HG03469 (cell line): ENCODE results near the gene C3orf18.
"Not testable (repeated sequence)": the region's sequence is repeated elsewhere in the genome, so short reads cannot be mapped to it uniquely, and the experiment has no call there.

Source experiments
- ATAC-seq: cut with Tn5 transposase; IDR thresholded peaks from one replicate; pipeline ENCODE4 v1.9.1; 2021; ENCODE audit warnings: mild to moderate bottlenecking, moderate library complexity, moderate number of reproducible peaks; ENCODE audit not compliant: unreplicated experiment

The C3orf18 gene

DNA sequence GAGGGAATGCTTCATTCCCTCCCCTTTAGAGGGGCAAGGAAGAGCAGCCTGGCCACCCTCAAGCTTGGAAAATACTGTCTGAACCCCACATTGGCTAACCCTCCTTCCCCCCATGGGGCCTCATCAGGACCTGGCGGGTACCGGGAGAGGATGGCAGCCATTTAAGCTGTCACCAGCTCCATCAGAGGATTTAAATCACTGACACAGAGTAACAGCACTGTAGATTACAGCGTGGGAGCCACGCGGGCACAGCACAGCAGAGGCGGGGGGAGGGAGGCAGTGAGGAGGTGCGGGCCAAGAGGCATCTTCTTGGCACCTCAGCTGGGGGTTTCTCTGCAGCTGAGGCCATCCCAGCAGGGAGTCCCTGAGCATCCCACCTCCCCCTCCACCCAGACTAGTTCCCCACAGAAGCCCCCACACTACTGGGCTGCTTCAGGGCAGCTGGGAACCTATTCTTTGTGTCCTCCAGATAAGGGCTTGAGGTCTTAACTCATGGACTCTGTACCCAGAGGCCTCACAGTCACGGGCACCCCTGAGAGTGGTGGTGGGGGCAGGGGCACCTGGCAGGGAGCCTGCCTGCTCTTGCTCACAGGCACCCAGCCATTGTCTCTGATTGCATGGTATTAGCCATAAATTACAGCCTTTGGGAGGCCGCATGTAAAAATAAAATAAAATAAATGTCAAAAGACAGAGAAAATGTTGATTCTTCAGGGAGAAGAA lies 42.2 kb downstream of the C3orf18 start:
- no peak for ATAC-seq

DNA sequence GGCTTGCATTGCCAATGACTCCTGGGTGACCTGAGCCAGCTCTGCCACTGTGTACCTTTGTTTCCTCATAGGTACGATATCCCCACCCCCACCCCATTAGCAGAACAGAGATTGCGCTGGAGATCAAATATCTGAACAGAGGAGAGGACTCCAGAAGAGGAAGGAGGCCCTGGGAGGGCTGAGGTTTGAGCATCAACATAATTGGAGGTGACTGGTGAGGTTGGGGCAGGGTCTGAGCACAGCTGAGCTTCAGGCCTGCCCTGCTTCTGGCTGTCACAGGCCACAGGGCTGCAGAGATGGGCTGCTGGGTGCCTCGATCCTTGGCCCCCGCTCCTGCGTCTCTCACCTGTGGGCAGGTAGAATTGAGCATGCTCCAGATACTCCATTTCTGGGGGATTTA lies 42.8 kb downstream of the C3orf18 start:
- ATAC-seq, result no peak

DNA sequence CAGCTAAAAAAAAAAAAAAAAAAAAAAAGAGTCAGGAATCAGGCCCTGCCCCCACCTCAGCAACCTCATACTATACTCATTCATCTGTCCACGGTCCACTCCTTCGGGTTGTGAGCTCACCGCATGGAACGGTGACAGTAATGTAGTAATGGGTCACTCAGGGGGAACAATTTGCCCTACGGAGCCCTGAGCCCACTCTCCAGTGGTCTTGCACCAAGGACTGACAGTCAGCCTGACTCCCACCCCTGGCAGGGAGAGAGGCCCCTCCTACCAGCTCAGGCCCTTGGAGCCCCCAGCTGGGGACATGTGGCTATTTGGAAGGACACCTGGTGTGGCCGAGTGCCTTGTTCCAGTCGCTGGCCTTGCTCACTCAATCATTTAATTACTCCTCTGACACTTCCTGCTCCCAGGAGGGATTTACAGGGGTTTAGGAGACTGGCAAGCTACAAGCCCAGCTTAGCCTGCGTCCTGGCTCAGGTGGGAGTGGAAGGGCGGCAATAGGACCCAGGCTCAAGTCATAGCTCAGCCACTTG lies 44.2 kb downstream of the C3orf18 start:
- ATAC-seq, result no peak

DNA sequence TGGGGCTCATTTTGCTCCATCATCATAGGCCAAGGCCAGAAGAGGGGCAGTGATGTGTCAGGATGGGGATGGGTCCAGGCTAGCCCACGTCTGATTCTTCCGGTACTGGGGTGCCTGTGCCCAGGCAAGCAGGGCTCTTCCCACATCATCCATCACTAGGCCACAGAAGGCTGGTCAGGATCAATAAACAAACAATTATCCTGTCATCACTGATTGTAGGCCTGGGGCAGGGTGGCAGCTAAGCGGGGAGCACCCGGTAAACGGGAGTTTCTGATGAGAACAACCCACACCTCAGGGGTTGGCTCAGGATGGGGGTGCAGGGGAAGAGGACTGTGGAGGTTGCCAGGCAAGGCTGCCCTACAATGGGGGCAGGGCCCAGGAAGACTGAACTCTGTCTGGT lies 46.0 kb downstream of the C3orf18 start:
- no peak for ATAC-seq

DNA sequence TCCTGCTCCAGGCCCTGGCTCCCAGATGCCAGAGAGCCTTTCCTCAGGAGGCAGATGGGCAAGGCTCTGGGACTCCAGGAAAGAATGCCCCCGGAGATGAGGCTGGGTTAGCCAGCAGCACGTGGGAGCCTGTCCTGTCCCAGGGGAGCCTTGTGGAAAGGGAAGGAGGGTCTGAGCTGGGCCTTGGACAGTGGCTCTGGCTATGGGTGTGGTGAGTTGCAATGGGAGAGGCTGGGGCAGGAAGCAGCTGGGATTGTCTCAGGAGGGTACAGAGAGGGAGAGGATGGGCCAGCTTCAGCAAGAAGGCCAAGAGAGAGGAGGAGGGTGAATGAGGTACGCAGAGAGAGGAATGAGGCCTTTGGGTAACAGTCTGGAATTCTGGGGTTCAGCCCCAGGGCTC lies 46.7 kb downstream of the C3orf18 start:
- ATAC-seq, result no peak

DNA sequence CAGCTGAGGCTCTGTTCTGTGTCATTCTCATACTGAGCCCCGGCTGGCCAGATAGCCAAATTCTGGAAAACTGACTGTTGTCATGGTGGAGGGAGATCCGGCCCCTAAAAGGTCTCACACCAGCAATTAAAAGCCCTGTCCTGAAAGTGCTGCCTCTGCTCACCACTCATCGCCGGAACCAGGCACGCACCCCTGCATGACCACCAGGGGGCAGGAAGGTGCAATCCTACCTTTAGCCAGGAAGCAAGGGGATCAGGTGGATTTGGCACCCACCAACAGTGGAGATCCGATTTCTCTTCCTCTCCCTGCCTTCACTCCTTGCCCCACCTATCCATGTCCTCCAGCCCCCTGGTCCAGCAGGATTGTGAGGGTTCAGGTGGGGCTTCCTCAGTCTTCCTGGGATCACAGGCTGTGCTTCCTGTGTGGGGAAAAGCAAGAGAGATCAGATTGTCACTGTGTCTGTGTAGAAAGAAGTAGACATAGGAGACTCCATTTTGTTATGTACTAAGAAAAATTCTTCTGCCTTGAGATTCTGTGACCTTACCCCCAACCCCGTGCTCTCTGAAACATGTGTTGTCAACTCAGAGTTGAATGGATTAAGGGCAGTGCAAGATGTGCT lies 48.0 kb downstream of the C3orf18 start:
- ATAC-seq, result no peak

DNA sequence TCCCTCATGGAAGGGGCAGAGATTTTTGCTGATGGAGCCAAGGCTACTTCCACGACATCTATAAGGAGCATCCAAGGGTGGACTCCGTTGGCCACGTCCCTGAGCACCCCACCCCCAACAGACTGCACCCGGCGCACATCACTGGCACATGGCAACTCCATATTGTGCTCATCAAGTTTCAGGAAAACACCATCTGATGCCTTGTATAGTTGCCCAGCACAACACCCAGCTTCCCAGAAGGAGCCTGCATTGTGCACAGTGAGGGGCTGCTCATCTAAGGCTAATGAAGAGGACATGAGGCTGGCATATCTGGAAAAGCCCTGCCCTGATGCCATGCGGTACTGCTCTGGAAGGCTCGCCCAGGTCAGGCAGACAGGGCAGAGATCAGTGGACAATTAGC lies 49.1 kb downstream of the C3orf18 start:
- ATAC-seq, result no peak

DNA sequence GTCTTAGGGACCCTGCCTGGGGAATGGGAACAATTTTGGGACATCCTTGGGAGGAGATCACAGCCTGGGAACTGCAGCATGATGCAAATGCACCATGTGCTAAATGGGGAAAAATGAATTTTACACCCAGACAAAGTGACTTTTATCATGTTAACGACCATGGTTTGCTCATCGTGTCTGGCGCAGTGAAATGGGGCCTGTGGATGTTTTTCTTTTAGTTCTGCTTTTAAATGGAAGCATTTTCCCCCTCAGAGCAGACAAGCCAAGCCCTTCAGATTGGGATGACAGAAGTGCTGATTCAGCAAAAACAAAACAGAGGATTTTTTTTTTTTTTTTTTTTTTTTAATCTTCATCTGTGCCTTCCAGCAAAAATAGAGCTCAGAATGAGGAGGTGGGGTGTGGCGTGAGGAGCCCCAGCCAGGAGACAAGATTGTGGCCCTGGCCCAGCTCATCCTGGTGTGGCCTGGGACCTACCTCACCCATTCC lies 49.8 kb downstream of the C3orf18 start:
- no peak for ATAC-seq

DNA sequence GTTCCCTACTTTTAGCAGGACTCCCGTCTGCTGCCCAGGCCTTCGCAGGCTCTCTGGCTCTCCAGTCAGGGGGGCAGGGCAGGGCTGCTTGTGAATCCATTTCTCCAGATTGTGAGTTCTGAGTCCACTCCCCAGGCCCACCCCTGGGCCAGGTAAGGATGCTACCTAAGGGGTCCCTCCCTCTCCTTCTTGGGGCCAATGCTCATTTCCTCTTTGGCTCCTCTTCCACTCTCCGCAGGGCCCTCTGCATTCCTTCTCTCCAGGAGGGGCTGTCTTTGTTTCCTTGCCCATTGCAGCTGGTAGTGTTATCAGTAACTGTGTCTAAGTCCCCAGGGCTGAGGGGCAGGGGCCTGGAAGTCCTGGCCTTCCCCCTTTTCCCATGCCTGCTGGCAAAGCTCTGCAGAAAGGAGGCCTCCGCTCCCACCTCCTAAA lies 51.1 kb downstream of the C3orf18 start:
- no peak for ATAC-seq

DNA sequence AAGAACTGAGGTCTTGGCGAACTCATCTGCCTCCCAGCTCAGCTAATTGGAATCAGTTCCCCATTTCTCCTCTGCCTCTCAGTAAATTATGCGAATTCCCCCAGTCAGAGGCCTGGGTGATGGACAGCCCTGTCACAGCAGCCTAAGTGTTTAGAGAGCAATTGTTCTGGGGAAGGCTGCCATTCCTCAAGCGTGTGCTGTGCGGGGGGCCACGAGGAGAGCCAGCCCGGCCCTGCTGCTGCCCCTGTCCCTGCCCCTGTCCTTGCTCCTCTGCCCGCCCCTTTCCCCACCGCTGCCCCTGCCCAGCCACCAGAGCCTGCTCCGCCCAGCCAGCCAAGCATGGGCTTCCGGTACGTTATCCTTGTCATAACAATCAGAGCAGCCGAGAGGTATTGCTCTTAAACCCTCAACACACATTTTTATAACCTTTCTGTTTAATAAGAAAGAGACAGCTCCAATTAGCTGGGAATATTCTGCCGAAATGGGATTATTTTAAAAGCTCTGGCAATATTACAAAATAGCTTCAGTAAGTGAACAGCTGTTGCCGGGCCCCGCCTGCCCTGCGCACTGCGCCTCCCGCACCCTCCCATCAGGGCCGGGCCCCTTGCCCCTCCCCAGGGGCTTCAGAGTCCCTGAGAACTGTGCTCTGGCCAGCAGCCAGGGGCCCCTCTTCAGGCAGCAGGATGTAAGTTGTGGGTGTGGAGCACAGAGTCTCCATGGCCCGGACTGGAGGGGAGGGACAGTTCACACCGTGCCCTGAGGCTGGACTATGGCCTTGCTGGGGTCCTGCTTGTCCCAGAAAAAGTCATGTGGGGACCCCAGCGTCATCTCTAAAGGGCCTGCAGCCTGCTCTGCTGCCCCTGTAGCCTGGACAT lies 51.7 kb downstream of the C3orf18 start:
- no peak for ATAC-seq

DNA sequence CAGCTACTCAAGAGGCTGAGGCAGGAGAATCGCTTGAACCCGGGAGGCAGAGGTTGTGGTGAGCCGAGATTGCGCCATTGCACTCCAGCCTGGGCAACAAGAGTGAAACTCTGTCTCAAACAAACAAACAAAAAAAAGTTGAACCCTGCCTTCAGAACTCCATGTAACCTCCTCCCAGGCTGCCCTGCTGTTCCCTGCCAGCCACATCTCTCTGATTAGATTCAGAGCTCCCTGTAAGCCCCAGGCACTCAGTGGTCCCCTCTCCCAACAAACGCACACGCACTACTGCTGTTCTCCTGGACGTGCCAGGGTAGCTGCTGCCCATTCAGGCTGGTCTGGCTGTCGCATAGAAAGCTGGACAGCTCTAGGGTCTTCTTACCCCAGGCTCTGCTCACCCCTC lies 54.6 kb downstream of the C3orf18 start:
- not testable (repeated sequence) for ATAC-seq

DNA sequence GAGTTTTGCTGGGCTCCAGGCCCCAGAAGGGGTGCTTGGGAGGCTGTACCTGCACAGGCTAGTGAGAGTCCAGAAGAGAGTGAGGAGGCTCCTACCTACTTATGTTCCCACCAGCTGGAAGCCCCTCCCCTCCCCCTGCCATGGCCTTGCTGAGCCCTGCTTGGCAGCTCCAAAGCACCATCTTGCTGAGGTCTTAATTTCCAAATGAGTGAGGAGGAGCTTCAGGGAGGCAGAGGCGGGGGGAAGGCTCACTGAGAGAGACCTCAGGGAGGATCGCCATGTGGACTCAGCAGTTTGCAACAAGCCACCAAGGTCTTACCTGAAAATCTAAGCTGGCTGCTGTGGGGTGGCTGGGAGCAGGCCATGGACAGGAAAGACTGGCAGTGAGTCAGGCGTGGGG lies 55.4 kb downstream of the C3orf18 start:
- no peak for ATAC-seq

DNA sequence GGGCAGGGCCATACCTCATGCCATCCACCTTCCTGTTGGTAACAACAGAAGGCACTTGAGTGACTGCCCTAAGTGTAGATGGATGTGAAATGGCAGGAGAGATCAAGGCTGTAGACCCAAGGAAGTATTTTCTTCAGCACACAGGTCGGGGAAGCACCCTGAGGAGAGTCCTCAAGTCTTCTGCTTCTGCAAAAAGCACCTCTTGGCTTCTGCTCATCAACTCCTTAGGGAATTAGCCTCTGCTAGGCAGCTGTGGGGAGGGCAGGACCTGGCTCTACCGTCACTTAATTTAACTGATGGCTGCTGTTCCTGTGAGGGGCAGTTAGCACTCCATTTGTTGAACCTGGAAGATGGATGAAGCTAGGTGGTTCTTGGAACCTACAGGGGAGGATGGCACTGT lies 57.2 kb downstream of the C3orf18 start:
- no peak for ATAC-seq

DNA sequence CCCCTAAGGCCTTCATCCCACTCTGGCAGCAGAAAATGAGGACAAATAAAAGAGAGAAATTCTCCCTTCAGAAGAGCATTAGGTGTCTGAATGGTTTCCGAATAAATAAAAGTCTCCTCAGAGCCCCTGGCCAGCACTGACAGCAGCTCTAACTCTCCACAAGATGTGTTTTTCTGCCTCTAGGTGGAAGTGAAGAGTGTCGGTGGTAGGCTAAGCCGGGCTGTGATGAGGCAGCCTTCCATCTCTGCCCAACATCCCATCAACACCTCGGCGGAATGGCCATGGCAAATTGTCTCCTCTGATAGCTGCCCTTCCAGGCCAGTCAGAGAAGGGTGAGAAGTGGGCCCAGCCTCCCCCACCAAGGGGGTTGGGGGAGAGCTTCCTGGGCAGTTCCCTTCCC lies 57.8 kb downstream of the C3orf18 start:
- no peak for ATAC-seq

DNA sequence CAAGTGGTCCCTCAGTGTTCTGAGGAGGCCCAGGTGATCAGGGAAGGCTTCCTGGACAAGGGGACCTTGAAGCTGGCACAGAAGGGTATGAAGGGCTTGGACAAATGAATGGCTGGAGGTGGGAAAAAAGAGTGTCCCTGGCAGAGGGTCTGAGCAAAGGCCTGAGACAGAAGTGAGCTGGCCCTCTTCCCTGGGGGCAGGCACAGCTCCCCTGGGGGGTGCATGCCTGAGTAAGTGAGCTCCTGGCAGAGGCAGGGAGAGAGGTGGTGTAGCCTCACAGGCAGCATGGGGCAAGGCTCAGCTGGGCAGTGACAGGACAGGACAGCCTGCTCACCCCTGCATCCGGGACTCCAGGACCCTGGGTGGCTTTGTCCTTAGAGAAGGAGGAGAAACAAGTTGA lies 58.7 kb downstream of the C3orf18 start:
- ATAC-seq, result no peak
